NB4 (cell line): ENCODE results near the gene PATJ.

Experiments
- CTCF ChIP-seq: IDR thresholded peaks from one replicate; pipeline ENCODE4 v1.5.1; 2012; ENCODE audit warnings: low read depth, low read length
- MAX ChIP-seq: IDR thresholded peaks from 2 replicates; pipeline ENCODE4 v1.6.1; 2011; ENCODE audit warnings: low read depth, low read length
- POLR2A ChIP-seq: IDR thresholded peaks from 2 replicates; pipeline ENCODE4 v1.6.1; 2011; ENCODE audit warnings: mild to moderate bottlenecking; ENCODE audit not compliant: insufficient read length; ENCODE audit errors: extremely low read depth

- TF ChIP-seq CTCF (no peak), POLR2A (no peak), MAX (no peak)
Observed at GRCh38 chr1:61797045-61797755, 54.9 kb downstream of the PATJ start.
